Dedifferentiated amniotic fluid mesenchymal stem cell (primary cell): ENCODE data around the gene TRPM3.

Experiments
- DNase-seq: peaks from one replicate; pipeline ENCODE4 v3.0.0-alpha.2; 2016; ENCODE audit errors: extremely low spot score

The TRPM3 gene

GRCh38 chr9:70610287-70610644 lies 511.2 kb downstream of the TRPM3 start:
- DNase-seq, result no peak

- peak; percentile 76 for DNase-seq
Measured at GRCh38 chr9:70609542-70610286, 511.7 kb downstream of the TRPM3 start.

- DNase-seq, result no peak
Measured at GRCh38 chr9:70609011-70609410, 512.4 kb downstream of the TRPM3 start.

DNA sequence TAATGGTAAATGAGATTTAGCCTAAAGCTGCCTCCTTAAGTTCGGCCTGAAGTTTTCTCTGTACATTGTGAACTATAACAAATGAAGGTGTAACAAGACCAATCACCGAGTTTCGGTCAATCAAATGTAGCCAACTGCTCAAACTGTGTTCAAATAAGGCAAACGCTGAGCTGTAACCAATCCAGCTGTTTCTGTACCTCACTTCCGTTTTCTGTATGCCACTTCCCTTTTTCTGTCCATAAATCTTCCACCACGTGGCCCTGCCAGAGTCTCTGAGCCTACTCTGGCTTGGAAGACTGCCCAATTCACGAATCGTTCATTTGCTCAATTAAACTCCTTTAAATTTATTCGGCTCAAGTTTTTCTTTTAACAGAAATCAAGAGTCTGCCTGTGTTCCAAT lies 513.5 kb downstream of the TRPM3 start:
- DNase-seq, result no peak

GRCh38 chr9:70607329-70607728 lies 514.1 kb downstream of the TRPM3 start:
- no peak for DNase-seq

GRCh38 chr9:70603020-70603411 lies 518.4 kb downstream of the TRPM3 start:
- no peak for DNase-seq

DNA sequence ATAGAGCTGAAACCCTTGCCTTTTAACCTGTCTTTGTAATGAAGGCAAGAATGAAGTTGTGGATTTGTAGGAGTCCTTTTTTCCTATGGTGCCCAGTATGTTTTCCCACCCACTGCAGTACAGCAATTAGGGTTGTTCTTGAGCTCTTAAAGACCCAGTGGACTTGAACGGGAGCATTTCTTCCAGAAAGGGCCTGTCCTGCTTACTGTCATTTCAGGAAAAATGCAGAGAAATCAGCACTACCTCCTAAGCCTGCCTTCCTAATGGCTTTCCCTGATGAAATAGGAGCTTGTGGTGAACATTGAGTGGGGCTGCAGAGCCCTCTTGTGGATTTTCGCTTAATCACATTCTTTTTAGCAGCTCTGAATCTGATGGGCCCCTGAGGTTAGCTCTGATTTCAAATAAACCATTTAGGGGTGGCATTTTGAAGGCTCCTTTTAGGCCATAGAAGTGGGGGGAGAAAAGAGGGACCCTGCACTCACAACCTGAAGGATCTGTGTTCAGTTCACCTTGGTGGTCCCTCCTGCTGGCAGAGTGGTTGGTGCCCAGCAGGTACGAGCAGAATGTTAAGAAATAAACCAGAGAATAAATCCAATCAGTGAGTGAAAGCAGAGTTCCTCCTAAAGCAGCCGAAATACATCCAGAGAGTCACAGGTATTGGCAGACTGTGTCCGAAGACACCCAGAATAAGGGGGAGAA lies 519.0 kb downstream of the TRPM3 start:
- peak; percentile 86 for DNase-seq

DNA sequence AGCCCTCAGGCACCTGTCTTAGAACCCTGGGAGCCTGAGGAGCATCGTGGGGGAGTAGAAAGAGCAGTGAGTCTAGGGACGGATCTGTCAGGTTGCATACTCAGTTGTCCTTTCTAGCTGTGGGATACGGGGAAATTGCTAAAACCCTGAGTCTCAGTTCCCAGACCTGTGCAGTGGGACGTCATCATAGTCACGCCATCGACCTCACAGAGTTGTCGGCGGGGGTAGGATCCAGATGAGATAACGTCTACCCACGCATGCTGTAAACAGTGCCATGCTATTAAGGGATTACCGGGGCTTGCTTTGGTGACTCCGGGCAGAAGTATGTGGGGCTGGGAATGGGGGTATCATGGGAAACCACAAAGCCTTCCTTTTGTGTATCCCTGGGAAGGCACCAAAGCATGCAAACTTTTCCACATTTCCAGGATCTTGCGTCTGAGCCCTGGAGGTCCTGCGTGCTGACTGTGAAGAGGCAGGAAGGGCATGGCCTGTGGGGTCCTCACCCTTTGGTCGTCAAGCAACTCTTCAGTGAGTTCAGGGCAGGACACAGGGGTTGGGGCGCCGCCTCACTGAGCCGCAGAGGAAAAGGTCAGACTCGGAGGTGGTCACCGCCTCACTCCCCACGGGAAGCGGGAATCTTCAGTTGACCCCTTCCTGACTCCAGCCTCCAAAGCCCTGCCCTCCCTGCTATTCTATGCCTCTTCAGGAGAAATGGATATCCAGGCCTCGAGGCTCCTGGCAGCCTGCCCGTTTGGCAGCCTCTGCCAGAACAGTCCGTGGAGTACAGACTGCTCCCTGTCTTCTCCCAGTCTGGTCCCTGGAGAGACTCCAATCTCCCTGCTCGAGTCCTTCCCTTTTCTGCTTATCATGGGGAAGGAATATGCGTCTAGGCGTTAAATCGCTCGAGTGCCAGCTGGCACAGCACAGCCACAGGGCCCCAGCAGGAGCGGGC lies 520.1 kb downstream of the TRPM3 start:
- peak; percentile 96 for DNase-seq

GRCh38 chr9:70600506-70600905 lies 520.9 kb downstream of the TRPM3 start:
- peak; percentile 50 for DNase-seq

DNA sequence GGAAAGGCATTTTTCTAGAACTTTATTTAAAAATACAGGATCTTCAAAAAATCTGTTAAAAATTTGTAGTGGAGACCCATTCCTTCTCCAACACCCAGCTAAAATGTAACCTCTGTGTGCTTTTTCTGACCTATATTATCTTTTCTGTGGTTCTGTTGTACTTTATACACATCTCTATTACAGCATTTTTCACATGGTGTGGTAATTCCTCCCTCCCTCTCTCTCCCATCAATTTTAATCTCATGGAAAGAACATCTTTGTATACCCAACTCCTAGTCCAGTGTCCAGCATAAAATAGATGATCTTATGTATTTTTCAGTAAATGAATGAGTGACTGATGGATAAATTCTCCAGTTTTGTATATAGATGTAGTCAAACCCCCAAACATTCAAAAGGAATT lies 523.5 kb downstream of the TRPM3 start:
- no peak for DNase-seq

DNA sequence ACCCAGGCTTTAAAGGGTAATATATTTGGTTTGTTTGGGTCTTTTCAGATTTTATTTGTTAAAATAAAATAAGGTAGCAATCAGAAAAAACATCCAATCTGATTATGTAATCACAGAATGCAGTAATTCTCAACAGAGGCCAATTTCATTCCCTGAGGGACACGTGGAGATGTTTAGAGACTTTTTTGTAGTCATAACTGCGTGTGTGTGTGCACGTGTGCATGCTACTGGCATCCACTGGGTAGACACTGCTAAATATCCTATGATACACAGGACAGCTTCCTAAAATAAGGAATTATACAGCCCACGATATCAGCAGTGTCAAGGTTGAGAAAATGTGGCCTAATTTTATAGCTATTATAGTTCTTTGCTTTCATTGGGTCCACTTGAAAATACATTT lies 526.2 kb downstream of the TRPM3 start:
- no peak for DNase-seq

DNA sequence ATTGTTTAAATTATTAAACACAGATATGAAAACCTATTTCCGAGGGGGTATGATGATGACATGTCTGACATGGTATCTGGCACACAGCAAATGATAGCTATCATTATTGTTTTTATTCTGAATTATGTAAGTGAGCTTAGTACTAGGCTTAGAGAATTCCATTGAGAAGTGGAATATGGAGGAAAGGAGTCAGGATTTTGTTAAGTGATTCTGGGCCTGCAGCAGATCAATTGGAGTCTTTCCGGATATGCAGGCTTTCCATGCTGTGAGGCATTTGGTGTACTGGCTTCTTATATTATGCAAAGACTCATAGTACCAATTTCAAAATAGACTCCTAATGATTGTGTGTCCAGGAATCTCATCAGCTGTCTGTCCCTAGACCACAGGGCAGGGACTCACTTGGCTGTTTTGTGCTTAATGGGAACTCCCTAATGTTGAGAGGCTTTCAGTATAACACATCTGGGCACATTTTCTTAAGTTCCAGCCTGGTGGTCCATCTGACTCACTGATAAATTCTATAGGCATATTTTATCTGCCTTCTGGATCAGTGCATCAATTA lies 527.0 kb downstream of the TRPM3 start:
- DNase-seq, result no peak

DNA sequence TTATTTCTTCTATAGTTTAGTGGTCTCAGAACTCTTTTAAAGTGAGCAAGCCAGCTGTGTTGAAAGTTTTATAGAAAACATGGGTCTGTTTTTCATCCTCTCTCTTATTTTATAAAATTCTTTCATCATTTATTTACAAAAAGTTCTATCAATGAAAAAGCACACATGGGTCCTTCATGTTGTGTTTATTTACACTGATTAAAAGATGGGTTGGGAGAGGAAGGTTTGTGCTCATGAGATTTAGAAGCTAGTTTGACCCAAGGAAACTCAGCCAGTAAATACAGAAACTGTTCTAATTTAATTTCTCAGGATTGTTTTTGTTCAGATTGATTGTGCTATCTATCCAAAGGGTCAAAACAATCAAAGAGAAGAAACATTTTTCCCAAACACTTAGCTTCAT lies 528.2 kb downstream of the TRPM3 start:
- DNase-seq, result no peak

DNA sequence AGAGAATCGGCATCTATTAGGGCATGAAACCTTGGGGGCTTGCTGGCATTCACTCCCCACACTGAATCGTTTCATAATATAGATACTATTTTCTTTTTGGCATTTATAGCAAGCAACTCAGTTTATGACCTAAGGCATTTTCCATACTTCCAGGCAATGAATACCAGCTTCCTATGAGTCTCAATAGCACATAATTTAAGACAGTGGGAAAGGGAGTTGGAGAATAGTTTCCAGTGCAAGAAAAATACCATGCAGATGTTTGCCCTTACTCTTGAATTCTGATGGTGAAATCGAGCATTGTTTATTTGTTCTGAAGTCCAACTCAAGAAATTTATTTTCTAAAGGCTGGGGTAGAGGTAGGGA lies 531.1 kb downstream of the TRPM3 start:
- peak; percentile 67 for DNase-seq

GRCh38 chr9:70589571-70590314 lies 531.7 kb downstream of the TRPM3 start:
- DNase-seq, result peak; percentile 50

DNA sequence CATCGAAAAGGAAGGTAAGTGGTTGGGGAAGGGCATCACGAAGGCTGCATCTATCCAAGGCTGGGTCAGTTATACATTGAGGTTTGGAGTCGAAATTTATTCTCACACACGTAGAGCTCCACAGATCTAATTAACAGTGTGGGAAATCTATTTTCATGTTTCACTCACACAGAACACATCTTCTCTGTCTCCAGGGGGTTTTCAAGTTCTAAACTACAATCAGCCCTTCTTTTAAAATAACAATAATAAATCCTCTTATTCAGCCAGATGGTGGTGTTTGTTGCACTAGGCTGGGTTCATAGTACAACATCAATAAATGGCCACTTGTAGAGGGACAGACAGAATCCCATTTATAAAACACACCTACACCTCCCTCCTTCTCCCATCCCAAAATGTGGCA lies 532.4 kb downstream of the TRPM3 start:
- no peak for DNase-seq

- DNase-seq, result no peak
Measured at GRCh38 chr9:70588381-70588780, 533.0 kb downstream of the TRPM3 start.

- DNase-seq, result peak; percentile 79
Measured at GRCh38 chr9:70587201-70587600, 534.2 kb downstream of the TRPM3 start.

DNA sequence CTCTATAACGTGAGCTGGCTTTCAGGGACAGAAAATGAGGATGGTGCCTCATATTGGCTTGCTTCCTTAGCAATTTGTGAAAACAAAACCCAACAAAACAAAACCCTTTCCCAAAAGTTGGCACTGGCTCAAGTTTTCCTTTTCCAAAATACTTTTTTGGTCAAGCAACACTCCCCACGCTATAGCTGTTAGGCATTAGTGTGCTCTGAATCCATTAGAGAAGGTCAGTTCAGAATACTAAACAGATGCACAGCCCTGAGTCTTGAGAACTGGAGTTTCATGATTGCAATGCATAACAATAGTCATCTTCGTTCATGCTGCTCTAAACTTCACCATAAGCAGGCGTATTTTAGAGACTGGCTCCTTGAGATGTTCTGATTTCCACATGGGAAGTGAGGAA lies 534.9 kb downstream of the TRPM3 start:
- peak; percentile 35 for DNase-seq

DNA sequence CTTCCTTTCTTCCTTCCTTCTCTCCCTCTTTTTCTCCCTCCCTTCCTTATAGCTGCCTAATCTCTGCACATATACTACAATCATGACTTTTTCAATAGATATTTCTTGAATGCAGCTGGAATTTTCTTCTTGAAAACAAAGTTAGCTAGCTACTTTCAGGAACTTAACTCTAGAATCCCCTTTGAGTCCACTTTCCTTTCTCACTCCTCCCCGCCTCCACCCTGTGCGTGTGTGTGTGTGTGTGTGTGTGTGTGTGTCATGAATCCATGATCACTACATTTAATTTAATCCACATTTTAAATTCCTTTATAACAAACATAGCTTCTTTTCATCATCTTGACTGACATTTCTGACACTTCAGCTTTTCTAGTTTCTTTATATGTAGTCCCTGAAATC lies 539.5 kb downstream of the TRPM3 start:
- no peak for DNase-seq

DNA sequence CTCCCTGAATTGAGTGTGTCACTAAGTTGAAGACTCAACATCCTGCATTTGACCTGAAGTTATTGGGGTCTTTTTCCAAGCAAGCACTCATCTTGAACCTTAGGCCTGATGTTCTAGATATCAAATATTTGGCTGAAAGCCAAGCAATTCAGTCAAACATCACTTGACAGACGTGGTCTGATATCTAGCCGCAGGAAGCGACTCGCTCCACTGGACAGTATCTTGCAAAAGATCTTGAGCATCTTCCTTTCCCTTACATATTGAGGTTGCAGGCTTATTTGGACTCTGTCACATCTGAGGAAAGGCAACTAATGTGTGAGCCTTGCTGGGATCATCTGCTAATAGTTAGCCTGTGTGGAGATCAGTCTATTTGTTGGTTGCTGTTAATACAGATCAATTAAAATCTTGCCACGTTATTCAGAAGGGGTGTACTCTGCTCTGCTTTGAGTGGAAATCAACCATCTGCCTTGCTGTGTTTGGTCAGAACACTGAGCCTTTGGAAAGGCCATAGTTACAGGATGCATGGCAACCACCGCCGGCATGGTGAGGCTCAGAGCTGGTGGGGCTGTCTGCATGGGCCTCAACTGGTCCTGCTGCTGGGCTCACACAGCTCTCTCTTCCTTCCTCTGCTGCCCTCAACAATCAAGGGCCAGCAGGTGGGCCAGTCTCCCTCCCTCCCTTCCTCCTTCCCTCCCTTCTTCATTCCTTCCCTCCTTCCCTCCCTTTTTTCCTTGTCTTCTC lies 540.0 kb downstream of the TRPM3 start:
- no peak for DNase-seq
